GM21786 (cell line): Measurements from ENCODE around the gene GRID1.
"Not testable (repeated sequence)": the region's sequence is repeated elsewhere in the genome, so short reads cannot be mapped to it uniquely, and the experiment has no call there.

Source experiments
- ATAC-seq: cut with Tn5 transposase; IDR thresholded peaks from one replicate; pipeline ENCODE4 v1.9.1; 2021; ENCODE audit not compliant: unreplicated experiment

Gene GRID1

DNA sequence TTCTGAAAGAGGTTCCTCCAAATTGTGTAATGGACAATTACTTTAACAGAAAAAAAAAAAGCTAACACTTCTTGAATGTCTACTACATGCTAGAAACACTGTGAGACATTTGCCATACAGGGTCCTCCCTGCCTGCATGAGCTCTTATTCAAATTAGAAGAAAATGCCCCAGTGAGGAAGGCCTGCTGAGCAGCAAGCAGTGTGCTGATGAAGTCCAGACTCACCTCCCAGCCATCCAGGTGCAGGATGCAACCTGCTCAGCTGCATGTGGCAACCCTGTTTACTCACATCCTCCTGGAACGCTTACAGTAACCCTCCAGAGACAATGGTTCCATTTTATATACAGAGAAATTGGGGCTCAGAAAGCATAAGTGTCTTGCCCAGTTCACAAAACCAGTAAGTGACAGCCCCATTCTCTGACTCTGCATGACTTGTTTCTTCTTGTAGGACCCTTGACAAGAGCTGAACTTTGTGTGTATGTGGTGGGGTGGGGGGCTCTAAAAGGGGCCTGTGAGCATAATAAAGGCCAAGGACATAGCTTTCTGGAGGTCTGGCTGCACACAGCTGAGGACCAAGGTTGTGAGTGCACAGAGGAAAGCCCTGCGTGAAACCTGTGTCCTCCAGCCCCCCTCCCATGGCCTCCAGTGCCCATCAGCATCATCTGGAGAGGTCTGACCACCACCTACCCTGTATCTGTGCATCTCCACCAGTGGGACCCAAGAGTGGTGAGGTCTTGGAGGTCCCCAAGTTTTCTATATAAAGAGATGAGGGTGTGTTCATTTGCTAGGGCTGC lies 387.8 kb downstream of the GRID1 start:
- no peak for ATAC-seq

DNA sequence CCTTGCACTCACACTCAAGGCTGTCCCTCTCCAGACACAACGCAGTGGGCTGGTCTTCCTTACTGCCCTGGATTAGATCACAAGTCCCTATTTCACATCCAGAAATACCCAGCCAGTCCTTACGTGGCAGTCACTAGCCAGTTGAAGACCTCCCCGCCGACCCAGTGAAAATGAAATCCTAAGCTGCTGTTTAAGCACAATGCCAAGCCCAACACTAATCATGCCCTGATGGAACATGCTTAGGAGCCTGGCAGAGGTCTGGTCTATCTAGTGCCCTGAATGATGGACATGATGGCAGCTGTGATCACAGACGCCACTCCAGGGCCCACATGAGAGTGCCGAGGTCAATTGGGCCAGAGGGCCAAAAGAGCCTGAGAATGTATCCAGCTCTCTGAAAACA lies 389.0 kb downstream of the GRID1 start:
- no peak for ATAC-seq

DNA sequence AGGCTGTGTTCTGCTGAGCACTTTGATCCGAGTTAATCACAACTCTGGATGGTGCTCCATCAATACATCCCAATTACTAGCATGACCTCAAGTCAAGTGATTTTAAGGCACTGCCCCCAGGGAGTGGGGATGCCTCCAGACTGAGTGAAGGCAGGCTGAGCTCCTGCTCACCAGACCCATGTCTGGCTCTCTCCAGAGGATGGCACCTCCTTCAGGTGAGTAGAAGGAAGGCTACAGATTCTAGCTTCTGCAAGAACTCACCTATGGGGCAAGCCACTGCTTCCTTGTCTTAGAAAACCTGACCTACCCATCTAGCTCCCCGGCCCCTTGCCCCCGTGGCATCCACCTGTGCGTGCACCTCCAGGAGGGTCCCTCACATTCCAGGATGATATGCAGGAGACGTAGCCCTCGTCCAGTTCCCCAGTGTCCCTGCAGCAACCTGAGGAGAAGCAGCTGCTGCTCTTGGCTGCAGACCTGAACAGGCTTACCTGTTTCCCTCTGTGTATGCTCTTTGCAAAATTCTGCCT lies 390.3 kb downstream of the GRID1 start:
- no peak for ATAC-seq

DNA sequence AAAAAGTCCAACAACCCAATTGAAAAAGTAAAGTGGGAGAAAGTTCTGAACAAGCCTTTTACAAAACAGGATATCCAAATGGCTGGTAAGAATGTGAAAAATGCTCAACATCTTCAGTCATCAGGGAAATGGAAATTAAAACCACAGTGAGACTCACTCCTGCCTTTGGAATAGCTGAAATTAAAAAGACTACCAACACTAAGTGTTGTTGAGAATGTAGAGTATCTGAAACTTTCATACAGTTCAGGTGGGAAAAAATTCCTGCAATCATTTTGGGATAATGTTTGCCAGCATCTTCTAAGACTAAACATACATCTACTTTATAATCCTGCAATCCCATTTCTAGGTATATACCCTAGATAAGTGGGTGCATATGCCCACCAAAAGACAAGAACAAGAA lies 395.1 kb downstream of the GRID1 start:
- ATAC-seq: no peak

DNA sequence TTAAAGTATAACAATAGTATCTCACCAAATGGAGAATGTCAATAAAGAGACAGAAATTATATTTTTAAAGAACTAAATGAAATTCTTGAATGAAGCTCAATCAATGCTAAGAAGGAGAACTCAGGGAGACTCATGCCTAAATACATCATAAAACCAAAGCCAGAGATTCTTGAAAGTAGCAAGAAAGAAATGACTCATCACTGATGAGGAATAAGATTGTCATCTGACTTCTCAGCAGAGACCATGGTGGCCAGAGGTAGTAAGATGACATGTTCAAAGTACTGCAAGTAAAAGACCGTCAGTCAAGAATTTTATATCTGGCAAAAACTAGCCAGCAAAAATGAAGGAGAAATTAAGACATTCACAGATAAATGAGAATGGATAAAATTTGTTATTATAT lies 399.0 kb downstream of the GRID1 start:
- ATAC-seq: no peak

DNA sequence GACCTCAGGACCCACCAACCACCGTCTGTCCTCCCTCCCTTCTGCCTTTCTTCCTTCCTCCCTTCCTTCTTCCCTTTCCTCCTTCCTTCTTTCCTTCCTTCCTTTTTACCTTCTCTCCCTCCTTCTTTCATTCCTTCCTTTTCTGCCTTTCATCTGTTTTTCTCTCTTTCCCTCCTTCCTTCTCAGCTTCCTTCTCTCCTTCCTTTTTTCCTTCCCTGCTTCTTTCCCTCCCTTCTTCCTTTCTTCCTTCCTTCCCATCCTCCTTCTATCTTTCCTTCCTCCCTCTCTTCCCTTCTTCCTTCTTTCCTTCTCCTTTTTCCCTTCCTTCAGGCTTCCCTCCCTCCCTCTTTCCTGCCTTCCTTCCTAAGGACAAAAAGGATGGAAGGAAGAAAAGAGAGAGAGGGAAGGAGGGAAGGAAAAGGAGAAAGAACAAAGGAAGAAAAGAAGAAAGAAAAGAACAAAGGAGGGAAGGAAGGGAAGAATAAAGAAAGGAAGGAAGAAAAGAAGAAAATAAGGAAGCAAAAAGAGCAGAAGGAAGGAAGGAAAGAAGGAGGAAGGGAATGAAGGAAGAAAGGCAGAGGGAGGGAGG lies 405.0 kb downstream of the GRID1 start:
- ATAC-seq: no peak

DNA sequence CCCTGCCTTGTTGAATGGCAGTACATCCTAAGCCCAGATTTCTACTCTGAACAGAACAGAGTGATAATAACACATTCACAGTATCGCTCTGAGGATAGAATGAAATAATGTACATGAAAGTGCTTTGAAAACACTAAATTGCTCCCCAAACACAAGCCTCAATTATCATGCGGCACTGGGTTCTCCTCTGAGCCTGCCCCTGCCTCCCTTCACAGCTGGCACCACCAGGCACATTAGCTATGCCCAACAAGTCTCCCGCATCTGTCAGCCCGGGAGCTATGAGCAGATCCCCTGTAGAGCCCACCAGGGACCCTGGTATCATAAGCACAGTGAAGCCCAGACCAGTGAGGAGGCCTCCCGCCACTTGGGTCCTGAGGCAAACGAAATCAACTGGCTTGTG lies 405.5 kb downstream of the GRID1 start:
- ATAC-seq: no peak

DNA sequence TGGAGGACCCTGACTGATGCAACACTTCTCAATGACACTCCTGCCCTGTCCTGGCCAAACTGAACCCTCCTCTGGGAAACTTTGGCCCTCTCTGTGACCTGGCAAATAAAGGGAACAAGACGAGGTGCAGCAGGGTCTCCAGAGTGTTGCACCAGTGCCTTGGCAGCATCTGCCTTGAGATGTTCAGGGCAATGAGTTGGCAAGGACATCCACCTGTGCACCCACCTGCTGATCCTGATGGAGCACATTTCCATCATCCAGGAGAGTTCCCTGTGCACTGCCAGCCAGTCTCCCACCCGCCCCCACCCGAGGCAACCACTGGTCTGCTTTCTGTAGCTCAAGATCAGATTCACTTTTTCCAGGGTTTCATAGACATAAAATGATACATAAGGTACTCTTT lies 407.4 kb downstream of the GRID1 start:
- ATAC-seq: no peak

DNA sequence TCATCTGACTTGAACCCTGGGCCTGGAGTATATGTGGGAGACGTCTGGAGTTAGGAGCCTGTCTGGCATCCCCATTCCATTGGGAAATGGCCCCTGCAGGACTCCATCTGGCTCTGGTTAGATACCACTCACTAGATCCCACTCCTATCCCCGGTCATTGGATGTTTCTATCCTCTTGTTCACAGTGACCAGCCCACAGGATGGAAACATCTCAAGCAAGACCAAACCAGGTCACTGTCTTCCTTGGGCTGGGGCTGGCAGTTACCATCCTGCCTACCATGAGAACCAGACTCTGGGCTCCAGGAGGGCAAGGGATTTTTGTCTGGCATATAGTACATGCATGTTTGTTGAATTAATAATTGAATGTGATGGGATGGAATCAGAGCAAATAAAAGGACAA lies 415.7 kb downstream of the GRID1 start:
- ATAC-seq: no peak

DNA sequence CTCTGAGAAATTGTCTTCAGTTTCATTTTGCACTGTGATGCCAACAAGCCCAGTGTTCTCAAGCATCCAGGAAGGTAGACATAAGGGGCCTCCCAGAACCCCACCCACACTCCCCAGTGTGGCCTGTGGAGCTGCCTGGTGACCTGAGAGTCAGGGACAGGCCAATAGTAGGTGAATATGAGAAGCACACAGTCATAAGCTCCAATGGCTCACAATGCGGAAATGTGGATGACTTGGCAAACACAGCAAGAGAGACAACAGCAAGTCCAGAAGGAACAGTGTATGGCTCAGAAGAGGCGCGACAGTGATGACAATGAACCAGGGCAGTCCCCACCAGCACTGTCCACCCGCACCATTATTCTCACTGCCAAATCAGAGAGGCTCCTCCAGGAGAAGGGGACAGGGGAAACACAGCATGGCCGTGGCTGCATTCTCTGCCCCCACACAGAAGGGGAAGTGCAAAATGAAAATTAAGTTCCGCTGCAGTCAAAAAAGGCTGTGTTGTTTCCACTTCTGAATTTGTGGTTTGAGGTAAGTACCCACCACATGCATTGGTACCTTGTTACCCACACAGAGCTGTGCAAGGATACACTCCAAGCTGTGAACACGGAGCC lies 419.8 kb downstream of the GRID1 start:
- peak; percentile 88 for ATAC-seq

DNA sequence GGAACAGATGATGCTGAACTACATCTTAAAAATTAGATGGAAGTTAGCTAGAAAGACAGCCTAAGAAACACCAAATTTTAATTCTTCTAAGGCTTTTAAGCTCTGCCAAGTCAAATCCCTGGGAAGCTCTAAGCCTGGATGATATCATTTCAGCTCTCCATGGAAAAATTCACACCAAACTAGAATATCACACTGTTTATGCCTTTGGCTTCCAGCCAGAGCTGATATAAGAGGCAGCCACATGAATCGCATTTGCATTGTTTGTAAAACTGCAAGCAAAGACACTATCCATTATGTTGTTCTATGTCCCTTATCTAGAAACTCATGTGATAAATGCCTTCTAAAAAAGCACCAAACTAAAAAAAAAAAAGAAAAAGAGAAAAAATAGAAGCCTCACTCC lies 430.4 kb downstream of the GRID1 start:
- no peak for ATAC-seq

DNA sequence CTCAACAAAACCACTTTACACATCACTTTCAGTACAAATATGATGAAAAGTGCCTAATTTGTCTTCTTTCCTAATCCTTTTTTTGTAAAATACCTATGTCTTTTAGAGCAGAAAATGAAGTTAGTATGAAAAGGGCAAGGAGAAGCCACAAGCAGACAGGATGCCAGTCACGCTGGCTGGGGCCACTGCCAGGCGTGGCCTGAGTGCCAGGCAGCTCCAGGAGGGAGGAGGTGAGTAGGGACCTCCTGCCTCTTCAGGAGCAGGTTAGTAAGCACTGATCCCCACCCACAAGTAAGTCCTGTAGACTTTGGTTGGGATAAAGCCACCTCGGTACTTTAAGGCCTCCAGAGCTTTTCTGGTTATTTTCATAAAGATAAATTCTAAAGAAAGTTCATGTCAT lies 432.0 kb downstream of the GRID1 start:
- no peak for ATAC-seq

DNA sequence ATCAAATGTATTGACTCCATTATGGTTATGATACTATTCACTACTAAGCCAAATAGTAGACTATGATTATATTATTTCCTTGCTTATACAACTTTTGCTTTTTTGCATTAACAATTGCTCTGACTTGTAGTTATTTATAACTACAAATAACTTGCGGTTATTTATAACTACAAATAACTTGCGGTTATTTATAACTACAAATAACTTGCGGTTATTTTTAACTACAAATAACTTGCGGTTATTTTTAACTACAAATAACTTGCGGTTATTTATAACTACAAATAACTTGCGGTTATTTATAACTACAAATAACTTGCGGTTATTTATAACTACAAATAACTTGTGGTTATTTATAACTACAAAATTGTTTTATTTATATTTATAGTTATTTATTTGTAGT lies 436.6 kb downstream of the GRID1 start:
- ATAC-seq: not testable (repeated sequence)

DNA sequence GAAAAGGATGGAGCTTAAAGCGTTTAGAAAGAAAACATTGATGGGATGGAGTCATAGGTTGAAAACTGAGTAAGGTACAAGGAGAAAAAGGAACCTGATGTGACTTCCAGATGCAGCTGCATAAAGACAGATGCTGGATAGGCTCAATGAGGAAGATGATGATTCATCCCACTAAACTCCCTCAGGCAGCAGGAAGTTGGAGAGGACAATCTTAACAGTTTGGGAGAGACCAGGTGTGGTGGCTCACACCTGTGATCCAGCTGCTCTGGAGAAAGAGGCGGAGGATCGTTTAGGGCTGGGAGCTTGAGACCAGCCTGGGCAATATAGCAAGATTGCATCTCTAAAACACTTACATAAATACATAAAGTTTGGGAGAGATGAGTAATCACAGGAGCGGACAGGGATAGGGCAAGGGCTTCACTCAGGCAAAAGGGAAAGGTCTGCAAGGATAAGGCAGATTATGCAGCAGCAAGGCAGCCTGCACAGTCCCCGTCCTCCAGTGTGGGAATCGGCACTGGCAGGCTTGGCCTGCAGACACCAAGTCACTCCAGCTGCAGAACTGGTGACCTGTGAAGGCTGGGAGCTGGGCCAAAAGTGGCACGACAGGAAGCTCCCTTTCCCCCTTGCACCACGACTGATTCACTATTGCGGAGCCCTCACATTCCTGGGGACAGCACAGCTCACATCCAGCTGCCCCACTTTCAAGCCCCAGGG lies 438.5 kb downstream of the GRID1 start:
- ATAC-seq: no peak

DNA sequence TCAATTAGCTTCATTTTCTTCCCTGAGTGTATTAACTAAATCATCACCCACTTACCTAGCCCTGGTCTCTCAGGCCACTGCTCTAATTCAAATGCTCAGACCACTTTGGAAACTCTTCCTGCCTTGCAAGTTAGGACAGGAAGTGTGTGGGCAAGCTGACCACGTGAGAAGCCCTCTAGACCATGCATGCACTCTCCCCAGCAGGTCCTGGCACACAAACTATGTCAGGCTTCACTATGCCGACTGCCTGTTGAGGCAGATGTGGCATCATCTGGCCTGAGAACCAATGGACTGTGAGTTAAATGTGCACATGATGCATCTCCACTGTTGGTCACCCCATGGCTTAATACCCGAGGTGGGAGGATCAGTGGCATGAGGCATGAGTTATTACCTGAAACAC lies 439.6 kb downstream of the GRID1 start:
- no peak for ATAC-seq

DNA sequence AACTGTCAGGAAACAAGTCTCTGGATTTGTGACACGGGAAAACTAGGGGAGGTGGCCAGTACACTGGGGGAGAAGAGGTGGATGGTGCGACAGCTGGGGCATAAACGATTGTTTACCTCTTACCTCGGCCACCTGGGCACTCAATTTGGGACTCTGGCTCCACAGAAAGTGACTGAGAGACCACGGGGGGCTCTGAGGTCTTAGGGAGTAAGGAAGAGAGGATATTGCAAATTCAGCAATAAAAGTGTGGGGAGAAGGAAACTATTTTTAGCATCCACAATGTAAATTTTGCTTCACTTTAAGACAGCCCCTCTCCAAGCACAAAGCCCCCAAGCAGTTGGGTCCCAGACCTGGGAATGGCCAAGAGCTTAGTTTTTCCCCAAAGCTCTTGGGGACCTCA lies 440.5 kb downstream of the GRID1 start:
- no peak for ATAC-seq

DNA sequence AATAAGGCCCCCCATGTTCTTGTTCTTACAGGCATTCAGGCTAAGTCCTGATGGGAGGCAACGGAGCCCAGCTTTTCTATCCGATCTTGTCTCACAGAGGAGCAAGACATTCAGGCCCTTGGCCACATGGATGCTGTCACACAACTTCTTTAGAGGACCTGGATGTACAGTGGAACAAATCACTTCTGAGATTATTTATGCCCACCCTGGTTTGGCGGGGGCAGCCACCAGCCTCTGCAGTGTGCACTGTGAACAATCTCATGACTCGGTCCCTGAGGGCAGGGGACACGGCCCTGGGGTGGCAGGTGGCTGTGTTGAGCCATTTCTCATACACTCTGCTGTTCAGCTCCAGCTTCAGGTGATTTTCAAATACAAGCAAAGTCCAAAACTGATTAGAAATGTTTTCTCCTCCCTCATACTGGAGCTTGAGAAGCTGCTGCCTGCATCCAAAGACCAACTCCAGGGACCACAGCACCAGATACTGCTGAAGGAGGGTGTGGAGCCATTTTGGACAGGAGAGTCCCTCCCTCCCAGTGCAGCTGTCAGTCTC lies 441.3 kb downstream of the GRID1 start:
- ATAC-seq: no peak

DNA sequence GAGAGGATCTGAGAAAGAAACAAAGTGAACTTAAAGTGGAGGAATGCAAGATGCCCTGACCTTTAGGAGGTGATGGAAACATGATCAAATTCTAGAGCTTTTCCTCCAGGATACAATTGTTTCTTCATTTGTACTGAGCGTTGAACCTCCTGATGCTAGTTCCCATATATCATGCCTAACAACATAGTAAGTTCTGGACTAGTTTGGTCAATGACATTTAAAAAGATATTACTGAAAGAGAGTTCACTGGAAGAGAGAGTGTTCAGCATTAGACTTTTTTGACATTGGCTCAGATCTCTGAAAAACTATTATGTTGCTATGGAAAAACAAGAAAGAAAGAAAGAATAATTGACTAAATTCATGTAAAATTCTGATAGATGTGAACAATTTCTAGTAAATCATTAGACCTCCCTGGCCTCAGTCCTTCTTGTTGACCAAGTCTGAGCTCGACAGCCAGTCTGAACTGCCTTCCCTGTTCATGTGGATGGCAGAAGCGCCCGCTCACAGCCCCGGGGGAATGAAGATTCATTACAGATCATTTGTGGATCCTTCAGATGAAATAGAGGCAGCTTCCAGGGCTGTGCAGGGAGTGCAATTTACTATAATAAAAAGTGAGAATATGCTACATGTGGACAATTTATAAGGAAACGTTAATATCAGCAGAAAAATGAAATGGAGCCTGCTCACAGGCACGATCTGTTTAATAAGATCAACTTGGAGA lies 442.1 kb downstream of the GRID1 start:
- no peak for ATAC-seq

DNA sequence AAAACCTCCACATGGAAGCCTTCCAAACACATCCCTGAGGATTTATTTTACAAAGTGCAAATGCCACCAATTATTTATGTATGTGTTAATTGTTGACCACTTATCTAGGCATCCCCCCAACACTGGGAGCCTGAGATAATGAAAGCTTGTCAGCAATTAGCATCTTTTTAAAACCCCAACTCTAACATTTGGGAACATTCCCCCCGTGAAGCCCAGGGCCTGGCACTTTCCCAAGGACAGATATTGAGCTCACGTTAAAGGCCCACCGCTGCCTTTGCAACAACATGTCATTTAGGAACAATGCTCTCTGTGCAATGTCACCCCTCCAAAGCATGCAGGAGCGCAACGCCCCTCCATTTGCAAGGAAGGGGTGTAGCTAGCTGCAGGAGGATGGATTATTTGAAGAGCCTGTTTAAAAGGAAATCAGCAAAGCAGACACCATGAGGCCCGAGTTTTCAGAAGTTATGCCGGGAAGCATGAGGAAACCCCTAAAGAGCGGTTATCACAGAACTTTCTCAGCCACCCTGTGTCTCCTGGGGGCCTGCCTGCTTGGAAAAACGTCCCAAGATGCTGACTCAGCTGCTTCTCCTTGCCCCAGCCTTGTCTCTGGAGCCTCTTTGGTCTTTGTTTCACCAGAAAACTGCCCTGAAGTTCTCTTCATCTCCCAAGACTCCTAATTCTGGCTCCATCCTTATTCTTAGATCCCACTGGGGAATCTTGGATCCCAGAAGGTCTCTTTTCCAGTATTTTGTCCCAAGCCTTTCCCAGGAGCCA lies 444.1 kb downstream of the GRID1 start:
- ATAC-seq: no peak

DNA sequence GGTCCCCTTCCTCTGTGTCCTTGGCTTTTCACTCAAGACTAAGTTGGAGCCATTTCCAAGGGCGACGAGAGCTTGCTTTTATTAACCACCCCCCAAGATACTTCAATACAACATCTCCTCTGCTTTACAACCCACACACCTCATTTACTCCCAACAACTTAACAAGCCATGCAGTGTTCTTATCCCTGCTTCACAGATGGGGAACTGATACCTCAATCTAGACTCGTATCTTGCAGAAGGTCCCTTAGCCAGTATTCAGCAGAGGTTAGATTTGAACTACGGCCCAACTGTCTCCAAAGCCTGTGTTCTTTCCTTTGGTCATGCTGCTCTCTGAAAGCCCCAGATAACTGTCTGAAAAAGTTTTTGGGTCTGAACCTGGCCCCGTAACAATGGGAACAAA lies 444.8 kb downstream of the GRID1 start:
- no peak for ATAC-seq
